Measurements from ENCODE around the gene MGP.

GRCh38 chr12:14854586-14855183, 31.0 kb downstream of the MGP start:
- TF ChIP-seq POLR2A (IDR thresholded peaks at IDR 0.05; ENCODE audit: low read depth, low read length) (no peak), POLR2AphosphoS5 (IDR thresholded peaks at IDR 0.05; ENCODE audit: low read depth, low read length) (no peak), TAF1 (IDR thresholded peaks at IDR 0.05; ENCODE audit: borderline replicate concordance, low read depth, low read length) (no peak)

Measured in GM12892 (cell line).